HepG2 (cell line): Measurements from ENCODE around the gene MACROD2. TPM values are rescaled to one million over a fixed set of nuclear protein-coding genes. Genes with fewer than 3 reads are reported as not detected.

Source experiments
- ATAC-seq: fragments of 200-7000 bp; cut with Tn5 transposase; 3 replicates; pipeline ENCODE4 v1.9.1; 2020; ENCODE audit warnings: mild to moderate bottlenecking, moderate library complexity
- BruUV-seq: library from RNA; stranded (reverse); fragments of 400-500 nt; replicated peaks from 2 replicates; lab custom pipeline; 2021; lab: Mats Ljungman, UMichigan
- CTCF ChIA-PET: fragments of 300-600 bp; formaldehyde crosslinking; extraction: SDS; loops from one replicate; lab custom pipeline; 2021; ENCODE audit warnings: low total read pairs, inconsistent platforms, low intra/inter-chr PET ratio; lab: Yijun Ruan, JAX
- POLR2A ChIA-PET: fragments of 350-600 bp; sonication (Branson Sonifier 250); formaldehyde crosslinking; loops from one replicate; lab custom pipeline; 2020; ENCODE audit warnings: antibody characterized with exemption, inconsistent platforms; lab: Yijun Ruan, JAX
- DNase-seq: peaks from one replicate; pipeline ENCODE4 v3.0.0-alpha.2; 2015; ENCODE audit warnings: low spot score
- FAIRE-seq: peaks from 3 replicates; lab custom pipeline; 2011; peaks lifted over from hg19 to GRCh38; lab: Jason Lieb, UNC
- H2AFZ ChIP-seq: one replicate; pipeline ENCODE4 v1.6.1; 2011; ENCODE audit warnings: low read length, inconsistent platforms
- H3K27ac ChIP-seq: fragments of 300-600 bp; 3 replicates; pipeline ENCODE4 v1.8.0; 2011; ENCODE audit warnings: mixed run types, mild to moderate bottlenecking, mixed read lengths, low read length, inconsistent platforms; ENCODE audit not compliant: insufficient read depth; ENCODE audit errors: extremely low read length
- H3K27me3 ChIP-seq, 2 experiments: fragments of 200-600 bp in 1 of 2; 2 replicates in 1 of 2; 3 replicates in 1 of 2; pipeline versions ENCODE4 v1.6.0 to v1.8.0; 2011; ENCODE audit warnings: low read length in 2 of 2, mild to moderate bottlenecking in 2 of 2, moderate library complexity in 2 of 2, inconsistent platforms in 1 of 2; ENCODE audit not compliant: insufficient read depth in 2 of 2, control insufficient read depth in 1 of 2
- H3K36me3 ChIP-seq, 2 experiments: fragments of 200-600 bp in 1 of 2; replicated peaks in 1 of 2; 2 replicates in 1 of 2; 3 replicates in 1 of 2; pipeline versions ENCODE4 v1.5.1 to v1.8.0; 2011; ENCODE audit warnings: low read length in 2 of 2, inconsistent platforms in 1 of 2; ENCODE audit not compliant: insufficient read depth in 2 of 2, control insufficient read depth in 1 of 2
- H3K4me1 ChIP-seq: 2 replicates; pipeline ENCODE4 v1.5.1; 2012; ENCODE audit warnings: low read length, inconsistent platforms; ENCODE audit not compliant: insufficient read depth
- H3K4me2 ChIP-seq: 2 replicates; pipeline ENCODE4 v1.6.0; 2011; ENCODE audit warnings: low read depth, low read length, inconsistent platforms
- H3K4me3 ChIP-seq, 3 experiments: fragments of 200-600 bp in 1 of 3; sonication (generic), shearing (Covaris generic) in 1 of 3; replicated peaks in 1 of 3; 2 replicates each; pipeline ENCODE4 v1.5.1; 2011 to 2016; ENCODE audit warnings: low read length in 3 of 3, inconsistent platforms in 2 of 3, low read depth in 2 of 3, mild to moderate bottlenecking in 2 of 3, control low read depth in 1 of 3, mixed read lengths in 1 of 3; ENCODE audit not compliant: insufficient read depth in 1 of 3
- H3K79me2 ChIP-seq: one replicate; pipeline ENCODE4 v1.6.1; 2011; ENCODE audit warnings: low read length, inconsistent platforms; ENCODE audit not compliant: insufficient read depth
- H3K9ac ChIP-seq: 2 replicates; pipeline ENCODE4 v1.6.0; 2011; ENCODE audit warnings: mild to moderate bottlenecking, low read depth, low read length, inconsistent platforms; ENCODE audit not compliant: insufficient read depth
- H3K9me3 ChIP-seq: 2 replicates; pipeline ENCODE4 v1.5.1; 2012; ENCODE audit warnings: mild to moderate bottlenecking, low read length
- H4K20me1 ChIP-seq: 2 replicates; pipeline ENCODE4 v1.6.0; 2011; ENCODE audit warnings: inconsistent platforms, mild to moderate bottlenecking, low read length, moderate library complexity; ENCODE audit not compliant: insufficient read depth
- HNF1A ChIP-seq, 2 experiments: sonication (generic) in 1 of 2; formaldehyde crosslinking in 1 of 2; IDR thresholded peaks; 2 replicates each; pipeline versions ENCODE4 v1.4.0 to v1.6.1; 2016 to 2020; ENCODE audit warnings: borderline replicate concordance in 1 of 2, low read depth in 1 of 2, mild to moderate bottlenecking in 1 of 2, missing genetic modification reagents in 1 of 2
- RERE ChIP-seq: IDR thresholded peaks from 2 replicates; pipeline ENCODE4 v1.6.1; 2016; ENCODE audit warnings: low read depth, missing genetic modification reagents, missing compliant biosample characterization
- ZNF205 ChIP-seq: IDR thresholded peaks from 2 replicates; pipeline ENCODE4 v1.6.1; 2018; ENCODE audit warnings: missing biosample characterization, missing genetic modification reagents
- WGBS: methylation state at CpG from one replicate; pipeline ENCODE4 v1.1.6; 2017; ENCODE audit warnings: low lambda C conversion rate; 5-methylcytosine and 5-hydroxymethylcytosine counted together
- in situ Hi-C: cut with HindIII; loops from 2 replicates; pipeline ENCODE4 v1.10.0; 2017; ENCODE audit warnings: low pct_unique_long_range_greater_than_20kb; ENCODE audit not compliant: extremely low pct_ligation_motif_present
- intact Hi-C: fragments of 100-400 bp; cut with micrococcal nuclease; formaldehyde crosslinking; loops from one replicate; pipeline ENCODE4 v1.10.0; 2022; ENCODE audit not compliant: unreplicated experiment
- polyA plus RNA-seq, 8 experiments: library from polyadenylated mRNA; depleted of rRNA in 3 of 8; stranded (reverse) in 7 of 8; unstranded in 1 of 8; fragments of >200 nt; fragmentation: Illumina TruSeq in 4 of 8; extraction: Trizol in 4 of 8; gene quantifications; 2 replicates each; pipeline versions ENCODE4 v1.2.1 to v1.2.3, GENCODE V29; 2011 to 2016; ENCODE audit warnings: low read depth in 4 of 8, missing spikeins in 1 of 8, mixed read lengths in 1 of 8; ENCODE audit not compliant: insufficient read depth in 1 of 8
- total RNA-seq, 5 experiments: library from RNA; depleted of rRNA; stranded (reverse); fragments of >200 nt; fragmentation: Illumina TruSeq; extraction: Trizol; gene quantifications; 2 replicates each; pipeline ENCODE4 v1.2.3, GENCODE V29; 2016; ENCODE audit warnings: low read depth in 1 of 5

MACROD2 gene
- total and polyA plus RNA-seq, 2 of the 13 experiments (the other 11 are each of a cell fraction or from before 2014, with no cell fraction given) = 0.13 to 0.51 TPM

GRCh38 chr20:14521436-14521835 lies 526.1 kb downstream of the MACROD2 start:
- DNase-seq (no peak), FAIRE-seq (no peak), ATAC-seq (no peak)
- Histone ChIP-seq H3K9ac (no peak overlapping the region), H3K36me3 (no peaks in the 10 kb centered on the region), H4K20me1 (no peaks in the 10 kb centered on the region), H2AFZ (no peak overlapping the region), H3K9me3 (no peaks in the 10 kb centered on the region), H3K79me2 (no peaks in the 10 kb centered on the region), H3K27me3 (no peaks in the 10 kb centered on the region), H3K4me3 (no peak overlapping the region), H3K27ac (no peak overlapping the region), H3K4me1 (no peaks in the 10 kb centered on the region), H3K4me2 (no peak overlapping the region)
- 54% methylated on average over 1 of the region's 1 CpG for WGBS
- ChIA-PET POLR2A (no interaction called here), CTCF (no interaction called here)
- BruUV-seq = no TSS peak
- TF ChIP-seq RERE (CRISPR knock-in tag) (no peak), ZNF205 (CRISPR knock-in tag) (no peak), HNF1A (IDR thresholded peaks at IDR 0.05; ENCODE audit: low read depth) (no peak), HNF1A (CRISPR knock-in tag; IDR thresholded peaks at IDR 0.05; ENCODE audit: borderline replicate concordance) (no peak)
- intact Hi-C loops = no loop called here
- in situ Hi-C loops = no loop called here
